NOMO-1 (cell line): ENCODE results near the gene SNAP47.

Source experiments
- DNase-seq, 2 experiments: peaks; one replicate each; lab custom pipeline; 2025; ENCODE audit not compliant: unreplicated experiment in 2 of 2; lab: John Stamatoyannopoulos, UW

The SNAP47 gene

DNA sequence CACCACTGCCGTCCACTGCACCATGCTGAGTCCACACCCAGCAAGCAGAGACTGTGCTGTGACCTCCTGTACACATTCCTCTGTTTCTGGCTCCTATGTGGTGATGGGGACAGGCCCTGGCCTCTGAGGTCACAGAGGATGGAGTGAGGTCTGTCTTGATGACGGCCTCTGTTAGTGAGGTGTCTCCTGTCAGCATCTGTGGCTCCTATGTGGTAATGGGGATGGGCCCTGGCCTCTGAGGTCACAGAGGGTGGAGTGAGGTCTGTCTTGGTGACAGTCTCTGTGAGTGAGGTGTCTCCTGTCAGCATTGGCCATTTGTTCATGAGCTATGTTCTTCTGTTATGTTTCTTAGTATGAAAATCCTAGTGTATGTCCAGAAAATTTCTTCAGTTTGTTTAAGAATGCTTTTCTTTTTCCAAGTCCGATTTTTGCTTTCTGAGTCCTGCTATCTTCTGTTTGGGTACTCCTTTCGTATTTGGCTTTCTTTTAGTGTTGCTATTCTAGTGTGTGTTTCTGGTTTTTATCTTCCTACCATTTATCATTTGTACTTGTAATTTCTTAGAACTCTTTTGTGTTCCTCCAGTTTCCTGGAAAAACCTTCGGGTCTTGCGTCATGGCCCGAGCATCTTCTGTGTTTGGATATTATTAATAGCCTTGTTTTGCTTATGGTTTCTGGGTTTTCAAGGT is 13.4 kb downstream of the SNAP47 start:
- no peak for DNase-seq

- DNase-seq = no peak
These were observed 14.0 kb downstream of the SNAP47 start for GRCh38 chr1:227749225-227749624.

GRCh38 chr1:227749916-227750710 is 14.9 kb downstream of the SNAP47 start:
- DNase-seq = no peak

GRCh38 chr1:227753999-227754711 is 18.9 kb downstream of the SNAP47 start:
- no peak for DNase-seq

DNA sequence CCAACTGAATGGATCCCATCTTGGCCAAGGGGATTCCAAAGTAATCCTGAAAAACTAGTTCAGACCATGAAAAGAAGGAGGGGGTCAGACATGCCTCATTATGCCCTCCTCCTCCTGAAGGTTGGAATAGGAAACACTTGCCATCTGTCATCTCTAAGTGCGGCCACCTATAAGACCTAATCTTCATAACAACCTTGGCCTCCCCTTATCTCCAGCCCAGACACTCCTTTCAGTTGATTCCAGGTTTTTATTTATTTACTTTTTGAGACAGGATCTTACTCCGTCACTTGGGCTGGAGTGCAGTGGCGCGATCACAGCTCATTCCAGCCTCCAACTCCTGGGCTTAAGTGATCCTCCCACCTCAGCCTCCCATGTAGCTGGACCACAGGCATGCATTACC is 19.7 kb downstream of the SNAP47 start:
- no peak for DNase-seq

GRCh38 chr1:227756172-227756959 is 21.1 kb downstream of the SNAP47 start:
- DNase-seq = no peak

GRCh38 chr1:227757781-227758180 is 22.5 kb downstream of the SNAP47 start:
- DNase-seq = no peak

DNA sequence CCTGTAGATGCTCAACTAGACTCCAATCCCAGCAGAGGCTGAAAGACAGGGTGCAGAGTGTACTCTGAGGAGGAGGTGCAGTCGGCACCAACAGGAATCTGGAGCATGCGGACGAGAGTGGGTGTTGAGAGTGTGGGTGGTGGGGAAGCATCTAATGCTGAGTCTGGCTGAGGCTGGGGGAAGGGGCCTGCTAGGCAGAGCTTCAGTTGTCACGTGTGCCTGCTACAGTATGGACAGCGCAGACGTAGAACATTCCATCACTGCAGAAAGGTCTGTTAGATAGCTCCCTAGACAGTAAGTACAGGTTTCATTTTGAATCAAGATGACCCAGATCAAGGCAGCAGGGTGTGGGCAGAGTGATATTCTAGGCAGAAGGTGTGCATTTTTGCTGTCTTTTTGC is 23.1 kb downstream of the SNAP47 start:
- no peak for DNase-seq

DNA sequence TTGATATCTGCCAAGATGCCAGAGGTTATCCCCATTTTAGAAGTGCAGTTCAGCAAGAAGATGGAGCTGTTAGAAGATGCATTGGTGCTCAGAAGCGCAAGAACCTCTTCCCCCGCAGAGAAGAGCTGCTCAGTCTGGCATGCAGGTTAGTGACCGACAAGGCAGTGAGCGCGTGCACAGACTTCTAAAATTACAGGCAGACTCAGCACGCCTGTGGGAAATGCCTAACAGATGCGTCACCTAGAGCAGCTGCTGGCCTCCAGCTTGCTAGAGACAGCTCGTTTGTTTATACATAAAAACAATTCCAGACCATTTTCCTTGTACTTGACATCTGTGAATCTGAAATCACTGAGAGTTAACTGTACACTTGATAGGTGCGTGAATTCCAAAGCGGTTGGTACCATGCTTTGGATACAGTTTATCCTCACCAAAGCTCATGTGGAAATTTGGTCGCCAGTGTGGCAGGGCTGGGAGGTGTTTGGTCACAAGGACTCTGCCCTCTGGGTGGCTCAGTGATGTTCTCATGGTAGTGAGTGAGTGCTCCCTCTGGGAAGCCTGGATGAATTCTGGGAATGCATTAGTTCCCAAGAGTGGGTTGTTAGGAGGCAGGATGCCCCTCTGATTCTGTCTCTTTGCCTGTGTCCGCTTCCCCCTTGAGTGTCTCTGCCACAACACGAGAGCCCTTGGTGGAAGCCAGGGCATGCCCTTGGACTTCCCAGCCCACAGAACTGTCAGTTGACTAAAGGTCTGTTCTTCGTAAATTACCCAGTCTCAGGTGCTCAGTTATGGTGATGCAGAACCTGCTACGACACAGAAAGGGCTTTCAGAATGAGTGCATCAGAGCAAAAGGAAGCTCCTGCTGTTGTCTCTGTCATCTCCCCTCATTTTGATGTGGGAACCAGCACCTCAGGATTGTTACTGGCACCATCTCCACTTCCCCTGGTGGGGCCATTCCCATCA is 24.4 kb downstream of the SNAP47 start:
- DNase-seq = no peak

DNA sequence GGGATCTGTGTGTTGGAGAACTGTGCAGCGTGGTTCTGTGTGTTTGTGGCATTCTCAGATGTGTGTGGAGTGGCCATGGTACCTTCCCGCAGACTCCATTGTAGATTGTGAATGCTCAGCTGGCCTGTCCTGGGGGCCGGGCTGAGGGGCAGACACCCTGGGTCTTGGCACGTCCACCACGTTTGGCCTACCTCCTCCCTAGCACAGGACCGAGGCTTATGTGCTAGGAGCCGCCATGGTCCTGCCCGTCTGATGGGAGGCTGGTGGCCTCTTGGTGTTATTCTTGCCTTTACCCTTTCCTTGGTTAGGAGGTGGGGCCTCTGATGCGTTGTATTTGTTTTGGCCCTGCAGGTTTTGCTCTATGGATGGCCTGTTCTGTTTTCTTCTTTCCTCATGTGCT is 25.1 kb downstream of the SNAP47 start:
- DNase-seq = no peak

DNA sequence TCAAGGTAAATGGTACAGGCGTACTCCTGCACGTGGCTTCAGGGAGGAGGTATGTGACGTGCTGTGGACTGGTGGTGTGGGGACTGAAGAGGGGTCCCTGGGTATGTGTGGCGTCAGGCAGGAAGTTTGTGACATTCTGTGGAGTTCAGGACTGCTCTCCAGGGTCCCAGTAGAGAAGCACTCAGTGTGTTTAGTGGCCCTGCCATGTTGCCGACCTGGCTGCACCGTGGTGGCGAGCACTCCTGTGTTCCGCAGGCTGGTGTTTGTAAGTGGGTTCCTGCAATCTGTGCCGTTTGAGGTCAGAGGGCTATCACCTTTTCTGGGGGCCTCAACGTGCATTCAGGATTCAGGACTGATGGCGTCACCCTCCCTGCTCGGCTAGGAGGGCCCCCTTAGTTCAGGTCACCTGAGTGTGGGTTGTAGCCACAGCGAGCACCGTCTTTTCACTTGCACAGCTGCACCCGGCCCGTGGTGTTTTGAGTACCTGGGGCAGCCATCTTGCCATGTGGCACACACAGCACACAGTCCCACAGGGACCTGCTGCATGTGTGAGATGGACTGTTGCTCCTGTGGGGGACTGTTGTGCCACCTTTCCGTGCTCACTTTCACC is 26.5 kb downstream of the SNAP47 start:
- DNase-seq = no peak

DNA sequence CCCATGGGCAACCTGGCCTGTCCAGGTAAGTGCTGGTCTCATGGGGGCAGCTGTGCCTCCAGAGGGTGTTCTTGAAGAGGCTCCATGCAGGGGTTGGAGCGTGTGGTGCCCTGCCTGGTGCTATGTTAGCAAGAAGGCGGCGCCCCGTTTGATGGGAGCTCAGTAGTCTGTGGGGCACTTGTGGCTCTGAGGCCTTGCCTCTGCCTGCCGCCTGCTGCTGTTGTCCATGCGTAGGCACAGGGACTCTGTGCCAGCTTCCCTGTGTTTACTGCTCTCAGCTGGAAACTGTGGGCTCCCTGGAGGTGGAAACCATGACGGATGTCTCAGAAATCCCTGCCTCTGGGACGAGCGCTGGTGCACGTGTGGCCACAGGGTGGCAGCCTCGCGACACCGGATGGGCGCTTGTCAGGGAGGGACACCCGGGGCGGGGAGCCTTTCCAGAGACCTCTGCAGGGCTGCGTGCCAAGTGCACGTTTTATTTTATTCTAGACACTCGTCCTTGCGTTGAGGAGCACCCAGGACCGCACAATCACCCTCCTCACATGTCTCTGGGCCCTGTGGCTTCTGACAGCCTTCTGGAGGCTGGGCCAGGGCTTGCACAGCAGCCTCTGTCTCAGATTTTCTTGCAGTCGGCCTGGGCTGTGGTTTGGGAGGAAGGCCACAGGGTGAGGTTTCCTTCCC is 27.1 kb downstream of the SNAP47 start:
- peak; percentile 27 to 46 for DNase-seq

- DNase-seq = no peak
These were observed 28.2 kb downstream of the SNAP47 start for GRCh38 chr1:227763246-227764018.

DNA sequence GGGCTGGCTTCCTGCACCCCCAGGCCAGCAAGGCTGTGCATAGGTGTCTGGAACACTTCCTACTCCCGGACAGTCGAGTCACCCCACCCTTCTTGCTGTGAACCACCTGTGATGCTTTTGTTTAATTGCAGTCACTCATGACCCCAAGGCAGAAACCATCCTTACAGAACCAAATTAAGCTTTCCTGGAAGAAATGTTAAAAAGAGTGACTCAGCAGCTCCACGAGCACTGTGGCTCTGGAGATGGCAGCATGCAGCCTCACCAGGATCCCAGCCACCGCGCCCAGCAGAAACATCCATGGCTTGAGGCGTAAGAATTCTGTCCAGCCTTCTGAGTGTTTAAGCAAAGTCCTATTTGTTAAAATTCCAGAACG is 28.8 kb downstream of the SNAP47 start:
- no peak for DNase-seq

GRCh38 chr1:227765261-227766014 is 30.2 kb downstream of the SNAP47 start:
- no peak for DNase-seq

- DNase-seq = peak in 1 of 2 experiments; percentile 20
These were observed 30.9 kb downstream of the SNAP47 start for GRCh38 chr1:227766015-227766634.
